ENCODE results near the gene LRCOL1.

The LRCOL1 gene

GRCh38 chr12:132635076-132635955 lies 24.9 kb upstream of the LRCOL1 start:
- FAIRE-seq = no peak

- FAIRE-seq = no peak
Observed at GRCh38 chr12:132634411-132634990, 24.1 kb upstream of the LRCOL1 start.

- FAIRE-seq = no peak
Observed at GRCh38 chr12:132633901-132634300, 23.5 kb upstream of the LRCOL1 start.

GRCh38 chr12:132633398-132633797 lies 23.0 kb upstream of the LRCOL1 start:
- FAIRE-seq = no peak

GRCh38 chr12:132632521-132633228 lies 22.3 kb upstream of the LRCOL1 start:
- FAIRE-seq = no peak

GRCh38 chr12:132631666-132632065 lies 21.3 kb upstream of the LRCOL1 start:
- no peak for FAIRE-seq

GRCh38 chr12:132630672-132631071 lies 20.3 kb upstream of the LRCOL1 start:
- no peak for FAIRE-seq

GRCh38 chr12:132629330-132629729 lies 18.9 kb upstream of the LRCOL1 start:
- no peak for FAIRE-seq

- FAIRE-seq = no peak
Observed at GRCh38 chr12:132625731-132626430, 15.5 kb upstream of the LRCOL1 start.

- FAIRE-seq = no peak
Observed at GRCh38 chr12:132624910-132625630, 14.7 kb upstream of the LRCOL1 start.

- FAIRE-seq = no peak
Observed at GRCh38 chr12:132624186-132624855, 13.9 kb upstream of the LRCOL1 start.

- FAIRE-seq = no peak
Observed at GRCh38 chr12:132623072-132623869, 12.9 kb upstream of the LRCOL1 start.

GRCh38 chr12:132622437-132623071 lies 12.2 kb upstream of the LRCOL1 start:
- no peak for FAIRE-seq

- no peak for FAIRE-seq
Observed at GRCh38 chr12:132621657-132622435, 11.5 kb upstream of the LRCOL1 start.

GRCh38 chr12:132620899-132621656 lies 10.7 kb upstream of the LRCOL1 start:
- no peak for FAIRE-seq

GRCh38 chr12:132620113-132620898 lies 9.9 kb upstream of the LRCOL1 start:
- no peak for FAIRE-seq

GRCh38 chr12:132619386-132620112 lies 9.2 kb upstream of the LRCOL1 start:
- no peak for FAIRE-seq

Data from A204.1 (cell line).